Panc1 (cell line): ENCODE measurements around the gene RBBP5. TPM values are rescaled to one million over a fixed set of nuclear protein-coding genes. Genes with fewer than 3 reads are reported as not detected.

Experiments used
- ATAC-seq: fragments of 200-7000 bp; cut with Tn5 transposase; 2 replicates; pipeline ENCODE4 v1.9.1; 2020; ENCODE audit warnings: mild to moderate bottlenecking, moderate library complexity
- BruUV-seq: library from RNA; stranded (reverse); fragments of 400-500 nt; replicated peaks from 2 replicates; lab custom pipeline; 2021; lab: Mats Ljungman, UMichigan
- CTCF ChIA-PET: fragments of 300-600 bp; sonication (Branson Sonifier 250); formaldehyde crosslinking; loops from one replicate; lab custom pipeline; 2022; ENCODE audit warnings: antibody characterized with exemption; lab: Charles Lee
- POLR2A ChIA-PET: fragments of 300-600 bp; sonication (Branson Sonifier 250); formaldehyde crosslinking; loops from one replicate; lab custom pipeline; 2022; ENCODE audit warnings: antibody characterized with exemption; lab: Charles Lee
- DNase-seq: peaks from one replicate; pipeline ENCODE4 v3.0.0-alpha.2; 2010; ENCODE audit warnings: low read depth, low spot score
- H3K27ac ChIP-seq: 2 replicates; pipeline ENCODE4 v1.5.1; 2011; ENCODE audit warnings: mild to moderate bottlenecking, low read length, inconsistent platforms
- H3K27me3 ChIP-seq: fragments of 200-500 bp; sonication (Bioruptor generic); 2 replicates; pipeline ENCODE4 v1.6.0; 2014; ENCODE audit warnings: low read length, inconsistent platforms; ENCODE audit not compliant: control insufficient read depth, insufficient read depth
- H3K36me3 ChIP-seq: fragments of 200-500 bp; sonication (Bioruptor generic); 2 replicates; pipeline ENCODE4 v1.5.1; 2014; ENCODE audit warnings: inconsistent platforms, mild to moderate bottlenecking, low read length, moderate library complexity; ENCODE audit not compliant: control insufficient read depth, insufficient read depth
- H3K4me1 ChIP-seq: 2 replicates; pipeline ENCODE4 v1.5.1; 2011; ENCODE audit warnings: inconsistent platforms, mild to moderate bottlenecking, low read length, moderate library complexity; ENCODE audit not compliant: control insufficient read depth, insufficient read depth
- H3K4me3 ChIP-seq, 2 experiments: 2 replicates each; pipeline ENCODE4 v1.5.1; 2011 to 2012; ENCODE audit warnings: low read depth in 2 of 2, low read length in 2 of 2, mild to moderate bottlenecking in 2 of 2, inconsistent platforms in 1 of 2, moderate library complexity in 1 of 2
- H3K9me3 ChIP-seq: fragments of 200-500 bp; sonication (Bioruptor generic); 2 replicates; pipeline ENCODE4 v1.5.1; 2014; ENCODE audit warnings: low read depth, mild to moderate bottlenecking, inconsistent platforms, low read length, moderate library complexity; ENCODE audit not compliant: control insufficient read depth, insufficient read depth
- POLR2AphosphoS5 ChIP-seq: IDR thresholded peaks from 2 replicates; pipeline ENCODE4 v1.6.1; 2012; ENCODE audit warnings: mild to moderate bottlenecking, low read depth, low read length, moderate library complexity
- SIN3A ChIP-seq: IDR thresholded peaks from 2 replicates; pipeline ENCODE4 v1.6.1; 2012; ENCODE audit warnings: low read depth, mild to moderate bottlenecking, low read length, moderate library complexity, borderline replicate concordance; ENCODE audit not compliant: insufficient read depth
- TCF7L2 ChIP-seq: IDR thresholded peaks from 2 replicates; pipeline ENCODE4 v1.6.1; 2011; ENCODE audit warnings: mild to moderate bottlenecking, low read depth, low read length, inconsistent platforms
- in situ Hi-C: cut with HindIII; loops from 2 replicates; pipeline ENCODE4 v1.10.0; 2016; ENCODE audit warnings: low sequenced_read_pairs, low pct_unique_long_range_greater_than_20kb
- intact Hi-C: fragments of 100-400 bp; cut with micrococcal nuclease; formaldehyde crosslinking; loops from one replicate; pipeline ENCODE4 v1.10.0; 2022; ENCODE audit not compliant: unreplicated experiment
- total RNA-seq: library from RNA; stranded (reverse); gene quantifications from one replicate; pipeline ENCODE4 v1.2.1, GENCODE V29; 2021; ENCODE audit not compliant: unreplicated experiment
- TF ChIP-seq, protein P1 (sequence below): fragments of 450-650 bp; IDR thresholded peaks from 2 replicates; pipeline ENCODE4 v1.5.1; 2017; ENCODE audit warnings: mild to moderate bottlenecking
- TF ChIP-seq, protein P2 (sequence below), 2 experiments: IDR thresholded peaks; 2 replicates each; pipeline ENCODE4 v1.6.1; 2011 to 2012; ENCODE audit warnings: low read depth in 2 of 2, control low read depth in 1 of 2, low read length in 1 of 2, mild to moderate bottlenecking in 1 of 2, moderate library complexity in 1 of 2; ENCODE audit not compliant: insufficient read depth in 1 of 2

The RBBP5 gene
- total RNA-seq, 1 experiment from 2014 or later = 22.2 TPM

- no peak for ATAC-seq
- DNase-seq = no peak
- in situ Hi-C loops = no loop called here
These were observed 29.1 kb upstream of the RBBP5 start for GRCh38 chr1:205150651-205151428.

DNA sequence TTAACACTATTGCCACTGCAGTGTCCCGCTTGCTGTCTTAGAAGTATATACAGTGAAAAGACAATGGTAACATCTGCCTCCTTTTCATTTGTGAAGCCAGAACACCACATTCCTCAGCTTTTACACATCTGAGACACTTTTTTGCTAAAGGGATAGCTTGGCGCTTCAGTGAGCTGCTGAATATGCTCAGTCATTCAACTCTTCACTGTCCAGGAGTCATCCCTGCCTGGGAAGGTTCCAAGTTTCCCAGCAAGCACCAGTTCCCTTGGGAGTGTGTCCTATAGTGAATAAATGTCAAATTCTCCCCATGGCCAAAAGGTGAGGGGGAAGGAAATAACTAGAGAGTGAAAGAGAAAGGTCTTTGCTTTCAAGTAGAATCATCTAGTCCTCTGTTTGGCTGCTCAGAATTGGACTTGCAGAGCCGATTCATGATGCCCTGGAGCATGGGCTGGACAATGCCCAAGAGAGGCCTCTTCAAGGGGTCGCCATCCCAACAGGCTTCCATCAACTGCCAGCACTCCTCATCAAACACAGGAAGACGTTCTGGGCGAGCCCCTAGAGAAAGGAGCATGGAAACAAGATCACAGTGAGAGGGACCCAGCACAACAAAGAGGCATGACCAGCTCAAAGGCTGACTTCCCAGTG, 25.5 kb upstream of the RBBP5 start:
- ATAC-seq (no peak), DNase-seq (no peak)
- no peaks in the 10 kb centered on the region for H3K36me3 ChIP-seq
- no peak overlapping the region for H3K27ac ChIP-seq
- CTCF ChIA-PET = interaction anchor here (0.6 kb wide), 1 partner anchor 108 kb away, joined by 4 read pairs; no protein-coding TSS in a partner anchor
- BruUV-seq = no TSS peak
- POLR2A ChIA-PET = no interaction called here
- in situ Hi-C loops = no loop called here
- intact Hi-C loops = no loop called here
- H3K4me1 ChIP-seq = 0 out of 2 replicates have a peak, but pooled peaks cover 3% of the 10 kb centered on the region
- TF ChIP-seq TCF7L2 = no peak
- TF ChIP-seq SIN3A = no peak
- TF ChIP-seq, protein P1, sequence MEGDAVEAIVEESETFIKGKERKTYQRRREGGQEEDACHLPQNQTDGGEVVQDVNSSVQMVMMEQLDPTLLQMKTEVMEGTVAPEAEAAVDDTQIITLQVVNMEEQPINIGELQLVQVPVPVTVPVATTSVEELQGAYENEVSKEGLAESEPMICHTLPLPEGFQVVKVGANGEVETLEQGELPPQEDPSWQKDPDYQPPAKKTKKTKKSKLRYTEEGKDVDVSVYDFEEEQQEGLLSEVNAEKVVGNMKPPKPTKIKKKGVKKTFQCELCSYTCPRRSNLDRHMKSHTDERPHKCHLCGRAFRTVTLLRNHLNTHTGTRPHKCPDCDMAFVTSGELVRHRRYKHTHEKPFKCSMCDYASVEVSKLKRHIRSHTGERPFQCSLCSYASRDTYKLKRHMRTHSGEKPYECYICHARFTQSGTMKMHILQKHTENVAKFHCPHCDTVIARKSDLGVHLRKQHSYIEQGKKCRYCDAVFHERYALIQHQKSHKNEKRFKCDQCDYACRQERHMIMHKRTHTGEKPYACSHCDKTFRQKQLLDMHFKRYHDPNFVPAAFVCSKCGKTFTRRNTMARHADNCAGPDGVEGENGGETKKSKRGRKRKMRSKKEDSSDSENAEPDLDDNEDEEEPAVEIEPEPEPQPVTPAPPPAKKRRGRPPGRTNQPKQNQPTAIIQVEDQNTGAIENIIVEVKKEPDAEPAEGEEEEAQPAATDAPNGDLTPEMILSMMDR = no peak
- TF ChIP-seq, protein P2, sequence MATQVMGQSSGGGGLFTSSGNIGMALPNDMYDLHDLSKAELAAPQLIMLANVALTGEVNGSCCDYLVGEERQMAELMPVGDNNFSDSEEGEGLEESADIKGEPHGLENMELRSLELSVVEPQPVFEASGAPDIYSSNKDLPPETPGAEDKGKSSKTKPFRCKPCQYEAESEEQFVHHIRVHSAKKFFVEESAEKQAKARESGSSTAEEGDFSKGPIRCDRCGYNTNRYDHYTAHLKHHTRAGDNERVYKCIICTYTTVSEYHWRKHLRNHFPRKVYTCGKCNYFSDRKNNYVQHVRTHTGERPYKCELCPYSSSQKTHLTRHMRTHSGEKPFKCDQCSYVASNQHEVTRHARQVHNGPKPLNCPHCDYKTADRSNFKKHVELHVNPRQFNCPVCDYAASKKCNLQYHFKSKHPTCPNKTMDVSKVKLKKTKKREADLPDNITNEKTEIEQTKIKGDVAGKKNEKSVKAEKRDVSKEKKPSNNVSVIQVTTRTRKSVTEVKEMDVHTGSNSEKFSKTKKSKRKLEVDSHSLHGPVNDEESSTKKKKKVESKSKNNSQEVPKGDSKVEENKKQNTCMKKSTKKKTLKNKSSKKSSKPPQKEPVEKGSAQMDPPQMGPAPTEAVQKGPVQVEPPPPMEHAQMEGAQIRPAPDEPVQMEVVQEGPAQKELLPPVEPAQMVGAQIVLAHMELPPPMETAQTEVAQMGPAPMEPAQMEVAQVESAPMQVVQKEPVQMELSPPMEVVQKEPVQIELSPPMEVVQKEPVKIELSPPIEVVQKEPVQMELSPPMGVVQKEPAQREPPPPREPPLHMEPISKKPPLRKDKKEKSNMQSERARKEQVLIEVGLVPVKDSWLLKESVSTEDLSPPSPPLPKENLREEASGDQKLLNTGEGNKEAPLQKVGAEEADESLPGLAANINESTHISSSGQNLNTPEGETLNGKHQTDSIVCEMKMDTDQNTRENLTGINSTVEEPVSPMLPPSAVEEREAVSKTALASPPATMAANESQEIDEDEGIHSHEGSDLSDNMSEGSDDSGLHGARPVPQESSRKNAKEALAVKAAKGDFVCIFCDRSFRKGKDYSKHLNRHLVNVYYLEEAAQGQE (IDR thresholded peaks at IDR 0.05; ENCODE audit: insufficient read depth in 1 of 2, low read depth in 2 of 2, low read length in 1 of 2) = no peak
- no peak for TF ChIP-seq POLR2AphosphoS5
- no peak overlapping the region for H3K4me3 ChIP-seq
- no peaks in the 10 kb centered on the region for H3K9me3 ChIP-seq
- H3K27me3 ChIP-seq = no peaks in the 10 kb centered on the region

More at GRCh38 chr1:205150651-205151428, 29.1 kb upstream of the RBBP5 start:
- BruUV-seq = no TSS peak
- peaks cover 2% of the 10 kb centered on the region; the same call in 1 of the 2 replicates for H3K36me3 ChIP-seq
- ChIA-PET POLR2A (no interaction called here), CTCF (interaction anchor here (0.6 to 0.7 kb wide), 2 partner anchors 48 to 89 kb away, joined by 5 to 7 read pairs; no protein-coding TSS in a partner anchor)
- H3K4me3 ChIP-seq = no peak overlapping the region
- H3K27ac ChIP-seq = no peak overlapping the region
- no peaks in the 10 kb centered on the region for H3K4me1 ChIP-seq
- intact Hi-C loops = no loop called here
- TF ChIP-seq, protein P2 (IDR thresholded peaks at IDR 0.05; ENCODE audit: insufficient read depth in 1 of 2, low read depth in 2 of 2, low read length in 1 of 2) = no peak
- TF ChIP-seq, protein P1 = no peak
- TF ChIP-seq TCF7L2 = no peak
- no peak for TF ChIP-seq SIN3A
- no peak for TF ChIP-seq POLR2AphosphoS5
- H3K27me3 ChIP-seq = no peaks in the 10 kb centered on the region
- peaks cover 2% of the 10 kb centered on the region; the same call in 1 of the 2 replicates for H3K9me3 ChIP-seq
